ENCODE results near the gene PPARA. TPM values are rescaled to one million over a fixed set of nuclear protein-coding genes. Genes with fewer than 3 reads are reported as not detected.

The PPARA gene
- 10 to 100 TPM; 11.1 to 13.3 TPM for total RNA-seq

- H3K27ac Mint-ChIP-seq: no peak within 1 kb of the TSS
- POLR2A ChIA-PET: interaction anchor here (1.8 to 2.0 kb wide), 2 partner anchors 100 to 146 kb away, joined by 6 read pairs; partner anchors contain the start of genes CDPF1 and GTSE1
- intact Hi-C loops (cut with micrococcal nuclease): no loop called here
Observed at GRCh38 chr22:46150034-46150654, at the start of gene PPARA. TSS of gene PPARA (plus strand) at chr22:46150526. CDS start at chr22:46198384, 47,858 bp downstream.

GRCh38 chr22:46102159-46102558 lies 48.2 kb upstream of the PPARA start:
- no peaks in the 10 kb centered on the region for H3K4me1 Mint-ChIP-seq (ENCODE audit: low read depth)
- no peaks in the 10 kb centered on the region for H3K27me3 Mint-ChIP-seq
- ChIA-PET POLR2A (no interaction called here), CTCF (no interaction called here)
- H3K36me3 Mint-ChIP-seq: no peaks in the 10 kb centered on the region
- no peak for DNase-seq
- no peak overlapping the region for H3K4me3 Mint-ChIP-seq
- no peaks in the 10 kb centered on the region for H3K9me3 Mint-ChIP-seq
- H3K27ac Mint-ChIP-seq: no peak overlapping the region
- intact Hi-C loops (cut with micrococcal nuclease): no loop called here

More at GRCh38 chr22:46150034-46150654, at the start of gene PPARA:
- peak; percentile 87 for DNase-seq
- peaks cover 6% of the 10 kb centered on the region for H3K27me3 Mint-ChIP-seq
- H3K36me3 Mint-ChIP-seq: peaks cover 6% of the 10 kb centered on the region
- no peaks in the 10 kb centered on the region for H3K9me3 Mint-ChIP-seq
- peak within 1 kb of the TSS; percentile 74 for H3K4me3 Mint-ChIP-seq
- CTCF ChIA-PET: interaction anchor here (0.6 to 3.7 kb wide), 5 partner anchors 33 to 166 kb away, joined by 3 to 13 read pairs (median 3); partner anchors contain the start of gene CDPF1
- H3K4me1 Mint-ChIP-seq (ENCODE audit: low read depth): peaks cover 16% of the 10 kb centered on the region

GRCh38 chr22:46102752-46103151 lies 47.6 kb upstream of the PPARA start:
- intact Hi-C loops (cut with micrococcal nuclease): no loop called here

GRCh38 chr22:46103181-46103580 lies 47.1 kb upstream of the PPARA start:
- POLR2A ChIA-PET: no interaction called here
- CTCF ChIA-PET: interaction anchor here (0.5 kb wide), 1 partner anchor 11 kb away, joined by 4 read pairs; no protein-coding TSS in a partner anchor
- intact Hi-C loops (cut with micrococcal nuclease): no loop called here
- Mint-ChIP-seq H3K9me3 (no peaks in the 10 kb centered on the region), H3K4me3 (no peak overlapping the region), H3K27ac (no peak overlapping the region), H3K4me1 (ENCODE audit: low read depth) (no peaks in the 10 kb centered on the region), H3K36me3 (no peaks in the 10 kb centered on the region), H3K27me3 (no peaks in the 10 kb centered on the region)
- DNase-seq: no peak

More at GRCh38 chr22:46102752-46103151, 47.6 kb upstream of the PPARA start:
- no peaks in the 10 kb centered on the region for H3K4me1 Mint-ChIP-seq (ENCODE audit: low read depth)
- DNase-seq: no peak
- H3K9me3 Mint-ChIP-seq: no peaks in the 10 kb centered on the region
- no peak overlapping the region for H3K4me3 Mint-ChIP-seq
- POLR2A ChIA-PET: no interaction called here
- no peaks in the 10 kb centered on the region for H3K36me3 Mint-ChIP-seq
- no peaks in the 10 kb centered on the region for H3K27me3 Mint-ChIP-seq
- CTCF ChIA-PET: interaction anchor here (0.5 kb wide), 1 partner anchor 11 kb away, joined by 4 read pairs; no protein-coding TSS in a partner anchor
- no peak overlapping the region for H3K27ac Mint-ChIP-seq

DNA sequence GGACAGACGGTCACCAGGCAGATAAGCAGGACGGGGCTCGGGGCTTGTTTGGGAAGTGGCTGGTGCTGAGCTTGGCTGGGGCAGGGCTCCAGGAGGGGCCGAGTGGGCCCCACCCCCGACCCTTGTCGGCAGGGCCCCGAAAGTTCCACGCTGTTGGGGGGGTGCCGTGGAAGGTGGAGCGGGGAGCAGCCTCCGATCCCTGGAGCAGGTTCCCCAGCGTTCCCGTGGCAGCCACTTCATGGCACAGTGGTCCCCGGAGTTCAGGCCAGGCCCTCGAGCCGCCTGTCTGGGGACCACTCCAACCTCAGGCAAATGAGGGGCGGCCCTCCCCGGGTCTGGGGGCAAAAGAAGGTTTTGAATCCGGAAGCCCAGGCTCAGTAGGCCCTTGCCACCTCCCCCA lies 46.7 kb upstream of the PPARA start:
- intact Hi-C loops (cut with micrococcal nuclease): no loop called here
- Mint-ChIP-seq H3K27me3 (no peaks in the 10 kb centered on the region), H3K27ac (no peak overlapping the region)

GRCh38 chr22:46104170-46104880 lies 46.0 kb upstream of the PPARA start:
- intact Hi-C loops (cut with micrococcal nuclease): no loop called here
- CTCF ChIA-PET: interaction anchor here (0.6 kb wide), 1 partner anchor 1189 kb away, joined by 3 read pairs; no protein-coding TSS in a partner anchor
- POLR2A ChIA-PET: no interaction called here
- no peaks in the 10 kb centered on the region for H3K36me3 Mint-ChIP-seq
- H3K4me1 Mint-ChIP-seq (ENCODE audit: low read depth): no peaks in the 10 kb centered on the region
- H3K27ac Mint-ChIP-seq: no peak overlapping the region
- no peak overlapping the region for H3K4me3 Mint-ChIP-seq
- no peaks in the 10 kb centered on the region for H3K27me3 Mint-ChIP-seq
- no peaks in the 10 kb centered on the region for H3K9me3 Mint-ChIP-seq
- no peak for DNase-seq

More for the DNA sequence above, 46.7 kb upstream of the PPARA start:
- ChIA-PET POLR2A (no interaction called here), CTCF (no interaction called here)
- no peak for DNase-seq
- Mint-ChIP-seq H3K36me3 (no peaks in the 10 kb centered on the region), H3K4me3 (no peak overlapping the region), H3K4me1 (ENCODE audit: low read depth) (no peaks in the 10 kb centered on the region), H3K9me3 (no peaks in the 10 kb centered on the region)

DNA sequence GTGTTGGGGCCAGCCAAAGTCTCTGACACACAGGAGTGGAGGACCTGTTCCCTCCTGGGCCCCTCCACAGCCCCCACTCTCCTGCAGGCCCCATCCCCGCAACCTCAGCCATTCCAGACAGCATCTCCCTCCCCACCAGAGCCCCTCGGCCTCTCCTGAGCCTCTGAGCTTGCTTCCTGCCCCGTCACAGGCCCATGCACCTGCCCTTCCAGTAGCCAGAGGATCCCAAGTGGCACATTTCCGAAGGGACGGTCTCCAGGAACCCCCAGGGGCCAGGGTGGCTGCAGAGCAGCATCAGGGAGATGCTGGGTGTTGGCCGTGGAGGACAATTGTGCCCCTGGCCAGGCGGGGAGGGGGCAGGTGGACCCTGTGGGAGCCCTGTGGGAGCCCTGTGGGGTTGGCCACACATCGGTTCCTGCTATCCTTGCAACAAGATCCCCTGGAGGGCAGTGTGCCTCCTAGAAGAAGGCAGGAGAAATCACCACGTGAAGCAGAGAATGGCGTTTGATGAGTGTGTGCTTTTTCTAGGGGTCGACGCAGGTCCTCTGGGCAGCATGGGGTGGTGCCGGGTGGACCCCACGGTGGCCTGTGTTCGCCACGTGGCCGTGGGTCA lies 45.3 kb upstream of the PPARA start:
- Mint-ChIP-seq H3K9me3 (no peaks in the 10 kb centered on the region), H3K27ac (no peak overlapping the region), H3K27me3 (no peaks in the 10 kb centered on the region), H3K4me1 (ENCODE audit: low read depth) (no peaks in the 10 kb centered on the region), H3K4me3 (no peak overlapping the region), H3K36me3 (no peaks in the 10 kb centered on the region)
- intact Hi-C loops (cut with micrococcal nuclease): no loop called here
- ChIA-PET CTCF (no interaction called here), POLR2A (no interaction called here)
- no peak for DNase-seq

- Mint-ChIP-seq H3K4me1 (ENCODE audit: low read depth) (no peaks in the 10 kb centered on the region), H3K4me3 (no peak overlapping the region), H3K36me3 (no peaks in the 10 kb centered on the region), H3K9me3 (no peaks in the 10 kb centered on the region), H3K27me3 (no peaks in the 10 kb centered on the region), H3K27ac (no peak overlapping the region)
- intact Hi-C loops (cut with micrococcal nuclease): no loop called here
- POLR2A ChIA-PET: no interaction called here
- DNase-seq: no peak
- CTCF ChIA-PET: no interaction called here
Observed at GRCh38 chr22:46105494-46106278, 44.6 kb upstream of the PPARA start.

- Mint-ChIP-seq H3K27ac (no peak overlapping the region), H3K4me1 (ENCODE audit: low read depth) (no peaks in the 10 kb centered on the region), H3K27me3 (no peaks in the 10 kb centered on the region), H3K36me3 (no peaks in the 10 kb centered on the region), H3K4me3 (no peak overlapping the region), H3K9me3 (no peaks in the 10 kb centered on the region)
- ChIA-PET POLR2A (no interaction called here), CTCF (interaction anchor here (1.7 kb wide), 1 partner anchor 100 kb away, joined by 5 read pairs; no protein-coding TSS in a partner anchor)
- intact Hi-C loops (cut with micrococcal nuclease): no loop called here
- no peak for DNase-seq
Observed at GRCh38 chr22:46106279-46107022, 43.9 kb upstream of the PPARA start.

GRCh38 chr22:46107089-46107664 lies 43.1 kb upstream of the PPARA start:
- H3K9me3 Mint-ChIP-seq: no peaks in the 10 kb centered on the region
- no peak overlapping the region for H3K4me3 Mint-ChIP-seq
- ChIA-PET POLR2A (no interaction called here), CTCF (interaction anchor here (1.7 kb wide), 1 partner anchor 101 kb away, joined by 5 read pairs; no protein-coding TSS in a partner anchor)
- intact Hi-C loops (cut with micrococcal nuclease): no loop called here
- H3K27me3 Mint-ChIP-seq: no peaks in the 10 kb centered on the region
- no peak for DNase-seq
- no peak overlapping the region for H3K27ac Mint-ChIP-seq
- H3K4me1 Mint-ChIP-seq (ENCODE audit: low read depth): no peaks in the 10 kb centered on the region
- H3K36me3 Mint-ChIP-seq: no peaks in the 10 kb centered on the region
